Motor neuron (in vitro differentiated cells): ENCODE data around the gene CCDC69. TPM values are rescaled to one million over a fixed set of nuclear protein-coding genes. Genes with fewer than 3 reads are reported as not detected.
"Not testable (repeated sequence)": the region's sequence is repeated elsewhere in the genome, so short reads cannot be mapped to it uniquely, and the experiment has no call there.

ENCODE experiments used
- ATAC-seq, 8 experiments: fragments of 200-7000 bp; cut with Tn5 transposase; replicated peaks in 6 of 8; 2 replicates each; pipeline ENCODE4 v1.8.0; 2021; ENCODE audit warnings: mild to moderate bottlenecking in 8 of 8, moderate library complexity in 8 of 8
- H3K27ac ChIP-seq, 2 donors: fragments of 250-450 bp; sonication (Bioruptor Pico); 2 replicates each; pipeline ENCODE4 v1.9.0; 2021; ENCODE audit warnings: antibody characterized with exemption in 2 of 2, mild to moderate bottlenecking in 2 of 2, moderate library complexity in 1 of 2
- H3K4me1 ChIP-seq, 2 donors: fragments of 250-450 bp; sonication (Bioruptor Pico); replicated peaks in 1 of 2; 2 replicates each; pipeline ENCODE4 v1.6.1; 2021; ENCODE audit warnings: antibody characterized with exemption in 2 of 2, mild to moderate bottlenecking in 2 of 2, moderate library complexity in 1 of 2
- H3K4me3 ChIP-seq, 5 donors: fragments of 250-450 bp; sonication (Bioruptor Pico); 2 replicates each; pipeline ENCODE4 v1.9.0; 2021; ENCODE audit warnings: antibody characterized with exemption in 5 of 5, mild to moderate bottlenecking in 5 of 5, moderate library complexity in 4 of 5
- WGBS, 10 experiments: fragments of 450-650 bp; shearing (Covaris generic); methylation state at CpG; one replicate each; pipeline ENCODE4 v1.0.0; 2022; 5-methylcytosine and 5-hydroxymethylcytosine counted together
- in situ Hi-C, 9 experiments: fragments of 400-800 bp; cut with MboI; loops; one replicate each; pipeline ENCODE4 v1.15.0; 2021; ENCODE audit warnings: low sequenced_read_pairs in 9 of 9, low pct_unique_long_range_greater_than_20kb in 2 of 9; ENCODE audit not compliant: unreplicated experiment in 9 of 9
- total RNA-seq, 8 experiments: library from RNA; unstranded; fragments of 300-600 nt; gene quantifications; 2 replicates each; pipeline versions ENCODE4 v1.2.3 to v1.2.4, GENCODE V29; 2022

CCDC69 gene
- total RNA-seq, 8 experiments from 2014 or later, result 0.23 to 22.1 (median 1.1) TPM

DNA sequence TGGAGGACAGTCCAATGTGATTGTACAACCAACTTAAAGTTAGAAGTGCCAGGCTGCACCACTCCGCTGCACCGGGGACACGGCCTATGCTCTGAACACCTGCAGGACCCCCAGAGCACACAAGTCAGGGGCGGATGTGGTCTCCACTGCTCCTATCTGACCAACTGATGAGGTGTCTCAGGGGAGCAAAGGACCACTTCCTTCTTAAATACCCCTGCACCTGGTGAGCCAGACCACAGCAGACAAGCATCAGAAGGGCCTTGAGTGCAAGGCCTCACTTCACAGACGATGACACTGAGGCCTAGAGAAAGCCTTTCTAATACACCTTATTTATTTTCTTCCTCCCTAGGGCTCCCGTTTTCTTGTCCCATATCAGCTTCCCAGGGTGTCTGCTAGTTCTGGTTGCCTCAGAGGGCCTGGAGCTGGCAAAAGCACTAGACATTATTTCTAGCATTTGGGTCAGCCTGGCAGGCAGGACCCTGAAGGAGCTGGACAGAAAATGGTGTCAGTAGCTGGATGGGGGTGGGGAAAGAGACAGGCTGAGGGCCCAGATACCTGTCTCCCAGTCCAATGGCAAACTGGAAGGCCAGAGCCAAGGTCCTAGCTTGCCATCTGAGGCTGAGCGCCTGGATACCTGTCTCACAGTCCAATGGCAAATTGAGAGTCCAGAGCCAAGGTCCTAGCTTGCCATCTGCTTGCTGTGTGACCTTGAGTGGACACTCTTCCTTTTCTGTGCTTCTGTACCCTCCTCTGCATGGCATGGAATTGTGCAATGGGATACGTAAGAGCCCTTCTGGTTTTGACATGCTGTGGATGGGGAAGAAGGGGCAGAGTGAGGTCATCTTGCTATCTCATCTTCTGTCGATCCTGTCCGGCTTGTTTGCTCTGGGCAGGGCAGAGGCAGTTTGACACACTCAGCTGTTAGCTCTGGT lies 9.0 kb downstream of the CCDC69 start:
- H3K27ac ChIP-seq, result no peak overlapping the region
- ATAC-seq, result peak in 1 of 8 experiments; percentile 65
- in situ Hi-C loops, result no loop called here
- H3K4me1 ChIP-seq, result no peaks in the 10 kb centered on the region
- no peak overlapping the region for H3K4me3 ChIP-seq
- 40 to 100% (median 88%) methylated on average over 1 to 7 of the region's 10 CpGs; no CpG with 5 or more reads in 1 of the 10 experiments for WGBS, 10 experiments

DNA sequence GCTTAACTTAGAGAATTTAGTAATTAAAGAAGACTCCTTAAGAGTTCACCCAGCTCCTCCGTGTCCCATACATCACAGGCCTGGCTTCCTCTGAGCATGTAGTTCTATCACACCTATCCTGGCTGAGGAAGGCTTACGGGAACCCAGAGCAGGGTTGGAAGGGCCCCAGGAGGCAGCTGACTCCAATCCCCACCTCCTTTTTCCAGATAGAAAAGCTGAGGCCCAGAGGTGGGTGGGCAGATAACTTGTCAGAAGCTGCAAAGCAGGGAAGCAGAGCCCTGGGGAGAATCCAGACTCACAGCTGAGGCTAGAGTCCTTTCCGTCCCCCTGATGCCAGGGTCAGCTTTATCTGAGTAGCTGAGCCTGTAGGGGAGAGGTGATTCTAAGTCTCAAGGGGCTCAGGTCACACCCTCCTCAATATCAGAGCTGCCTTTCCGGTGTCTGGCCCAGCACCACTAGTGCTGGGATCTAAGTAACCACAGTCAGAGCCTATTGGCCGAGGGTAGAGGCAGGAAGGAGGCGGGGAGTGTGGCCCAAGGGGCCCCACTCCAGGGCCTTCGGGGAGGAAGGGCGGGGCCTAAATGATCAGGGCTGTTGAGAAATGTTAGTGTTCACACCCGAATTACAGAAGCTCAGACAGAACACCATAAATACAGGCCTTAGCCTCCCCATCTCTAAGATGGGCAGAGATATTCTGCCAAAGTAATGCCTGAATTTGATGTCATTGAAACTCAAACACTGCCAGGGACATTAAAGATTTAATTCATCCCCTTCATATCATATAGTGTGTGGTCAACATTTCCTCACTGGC lies 9.9 kb downstream of the CCDC69 start:
- in situ Hi-C loops, result no loop called here
- Histone ChIP-seq H3K4me3 (no peak overlapping the region), H3K27ac (no peak overlapping the region), H3K4me1 (no peaks in the 10 kb centered on the region)
- WGBS, 10 experiments, result 32 to 100% (median 71%) methylated on average over 1 to 5 of the region's 9 CpGs; no CpG with 5 or more reads in 4 of the 10 experiments
- ATAC-seq, result peak in 7 of 8 experiments; percentile 33 to 99 (median 65)

DNA sequence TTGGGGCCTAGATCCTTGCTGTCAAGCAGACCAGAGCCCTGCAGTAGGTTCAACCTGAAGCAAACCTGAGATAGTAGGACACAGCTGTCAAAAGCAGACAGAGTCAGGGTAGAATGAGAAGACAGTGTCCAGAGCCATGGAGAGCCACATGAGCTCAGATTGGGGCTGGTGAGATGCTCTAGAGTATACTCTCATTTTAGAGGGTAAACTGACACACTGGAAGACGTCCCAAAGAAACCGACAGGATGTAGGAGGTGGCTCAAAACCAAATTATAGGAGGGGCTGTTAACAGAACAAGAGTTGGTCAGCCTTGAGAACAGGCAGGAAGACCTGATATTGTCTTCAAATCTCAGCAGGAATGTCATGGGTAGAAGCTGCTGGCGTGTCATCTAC lies 11.5 kb downstream of the CCDC69 start:
- H3K27ac ChIP-seq, result no peak overlapping the region
- no peaks in the 10 kb centered on the region for H3K4me1 ChIP-seq

DNA sequence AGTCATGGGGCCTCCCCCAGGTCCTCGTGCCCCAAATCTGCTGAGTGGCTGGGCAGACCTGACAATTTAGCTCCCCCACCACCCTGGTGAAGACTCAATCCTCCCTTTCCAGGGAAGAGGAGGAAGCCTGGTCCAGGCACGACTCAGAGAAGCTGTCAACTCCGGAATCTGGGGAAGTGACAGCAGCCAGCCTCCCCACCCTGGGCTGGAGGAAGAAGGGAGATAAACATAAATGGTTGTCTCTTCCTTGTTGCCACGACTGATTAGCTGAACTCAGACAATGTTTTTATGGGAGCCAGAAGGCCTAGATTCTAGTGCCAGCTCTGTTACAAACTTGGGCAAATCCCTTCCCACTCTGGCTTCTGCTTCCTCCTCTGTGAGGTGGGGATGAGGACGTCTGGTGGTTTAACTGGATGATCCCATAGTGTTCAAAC lies 15.4 kb downstream of the CCDC69 start:
- Histone ChIP-seq H3K4me1 (no peaks in the 10 kb centered on the region), H3K27ac (no peak overlapping the region), H3K4me3 (no peak overlapping the region)
- in situ Hi-C loops, result no loop called here
- ATAC-seq, result no peak
- 21 to 67% (median 39%) methylated on average over 1 to 4 of the region's 5 CpGs; no CpG with 5 or more reads in 5 of the 10 experiments for WGBS, 10 experiments

More for the DNA sequence above, 11.5 kb downstream of the CCDC69 start:
- in situ Hi-C loops, result no loop called here
- no peak overlapping the region for H3K4me3 ChIP-seq
- ATAC-seq, result no peak
- 19 to 90% (median 52%) methylated on average over 1 to 3 of the region's 3 CpGs; no CpG with 5 or more reads in 2 of the 10 experiments for WGBS, 10 experiments

DNA sequence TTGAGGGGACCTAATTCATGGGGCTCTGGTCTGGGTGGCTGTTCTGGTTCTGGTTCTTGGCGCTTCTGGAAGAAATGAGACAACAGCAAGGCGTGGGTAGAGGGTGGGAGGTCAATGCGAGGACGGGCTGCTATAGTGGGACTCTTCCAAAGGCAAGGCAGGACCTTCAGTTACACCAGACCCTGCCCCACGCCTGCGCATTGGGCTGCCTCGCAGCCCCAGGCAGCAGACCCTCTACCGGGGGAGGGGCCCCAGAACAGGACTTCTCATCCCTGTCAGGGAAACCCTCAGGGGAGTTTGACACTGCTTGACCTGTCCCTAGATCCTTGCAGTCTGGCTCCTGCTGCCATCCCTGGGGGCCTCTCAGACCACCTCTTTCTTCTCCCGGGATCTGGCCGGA lies 18.5 kb downstream of the CCDC69 start:
- Histone ChIP-seq H3K4me3 (no peak overlapping the region), H3K4me1 (no peaks in the 10 kb centered on the region), H3K27ac (no peak overlapping the region)
- in situ Hi-C loops, result no loop called here
- ATAC-seq, result no peak
- WGBS, 10 experiments, result 20 to 77% (median 71%) methylated on average over 1 to 10 of the region's 10 CpGs; no CpG with 5 or more reads in 7 of the 10 experiments

DNA sequence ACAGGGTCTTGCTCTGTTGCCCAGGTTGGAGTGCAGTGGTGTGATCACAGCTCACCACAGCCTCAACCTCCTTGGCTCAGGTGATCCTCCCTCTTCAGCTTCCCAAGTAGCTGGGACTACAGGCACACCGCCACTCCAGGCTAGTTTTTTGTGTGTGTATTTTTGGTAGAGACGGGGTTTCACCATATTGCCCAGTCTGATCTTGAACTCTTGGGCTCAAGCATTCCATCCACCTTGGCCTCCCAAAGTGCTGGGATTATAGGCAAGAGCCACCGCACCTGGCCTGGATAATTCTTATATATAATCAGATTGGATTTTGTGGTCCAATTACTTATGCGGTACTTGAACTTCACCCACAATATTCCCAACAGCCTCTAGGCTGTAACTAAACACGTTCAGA lies 19.8 kb downstream of the CCDC69 start:
- in situ Hi-C loops, result no loop called here
- no peak overlapping the region for H3K27ac ChIP-seq
- no peaks in the 10 kb centered on the region for H3K4me1 ChIP-seq
- WGBS, 10 experiments, result 14 to 100% (median 91%) methylated on average over 1 to 5 of the region's 5 CpGs; no CpG with 5 or more reads in 2 of the 10 experiments
- no peak overlapping the region for H3K4me3 ChIP-seq
- no peak for ATAC-seq

DNA sequence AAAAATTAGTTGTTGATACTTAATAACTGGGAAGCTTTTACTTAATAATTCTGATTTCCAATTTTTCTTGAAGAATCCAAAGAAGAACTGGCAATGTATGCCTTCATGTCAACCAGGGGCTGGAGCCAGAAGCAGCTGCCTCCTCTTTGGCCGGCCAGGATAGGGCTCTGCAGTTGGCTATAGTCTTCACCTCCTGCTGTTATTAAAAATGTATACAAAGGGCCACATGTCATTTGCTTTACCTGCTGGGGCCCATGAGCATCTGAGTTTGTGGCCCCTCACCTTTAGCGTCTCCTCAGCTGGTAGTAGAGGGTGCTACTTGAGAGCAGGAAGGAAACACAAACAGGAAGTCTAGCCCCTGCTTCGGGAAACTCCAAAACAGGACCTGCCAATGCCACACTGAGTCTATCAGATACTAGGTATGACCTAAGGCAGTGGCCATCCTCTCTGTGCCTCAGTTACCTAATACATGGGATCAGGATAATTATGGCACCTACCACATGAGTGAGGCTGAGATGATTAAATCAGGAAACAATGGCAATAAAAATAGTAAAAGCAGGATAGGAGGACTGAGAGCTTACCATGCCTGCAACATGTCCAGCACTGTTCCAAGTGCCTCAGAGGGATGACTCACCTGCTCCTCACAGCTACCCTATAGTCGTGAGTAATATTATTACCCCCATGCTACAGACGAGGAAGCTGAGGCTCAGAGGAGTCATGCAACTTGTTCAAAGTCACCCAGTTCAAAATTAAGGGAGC lies 21.3 kb downstream of the CCDC69 start:
- Histone ChIP-seq H3K4me1 (no peaks in the 10 kb centered on the region), H3K27ac (no peak overlapping the region), H3K4me3 (no peak overlapping the region)
- WGBS, 10 experiments, result 0 to 100% (median 71%) methylated on average over 2 to 3 of the region's 5 CpGs; no CpG with 5 or more reads in 2 of the 10 experiments
- in situ Hi-C loops, result no loop called here
- peak in 1 of 8 experiments; percentile 68 for ATAC-seq

DNA sequence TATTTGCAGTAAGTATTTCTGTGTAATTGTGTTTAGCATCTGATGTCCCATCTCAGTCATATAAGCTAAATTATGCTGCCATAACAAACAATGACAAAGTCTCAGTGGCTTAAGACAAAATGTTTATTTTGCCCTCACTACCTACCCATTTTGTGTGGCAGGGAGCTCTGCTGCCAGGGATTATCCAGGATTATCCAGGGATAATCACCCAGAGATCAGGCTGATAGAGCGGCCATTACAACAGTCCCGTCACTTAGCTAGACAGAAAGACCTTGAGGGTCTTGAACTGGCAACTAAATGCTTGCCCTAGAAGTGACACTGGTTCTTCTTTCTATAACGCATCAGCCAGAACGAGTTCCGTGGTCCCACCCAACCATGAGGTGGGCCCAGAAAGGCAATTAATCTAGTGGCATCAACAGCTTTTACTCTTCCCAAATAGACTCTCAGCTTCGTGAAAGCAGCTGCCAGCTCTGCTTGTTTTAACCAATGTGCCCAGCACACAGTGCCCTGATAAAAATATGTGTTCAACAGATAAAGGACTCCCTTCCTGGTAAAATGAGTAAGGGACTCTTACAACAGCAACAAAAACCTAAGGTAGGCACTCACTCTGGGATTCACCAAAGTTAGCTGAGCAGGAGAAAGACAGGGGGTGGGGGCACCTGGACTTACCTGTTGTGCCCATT lies 22.8 kb downstream of the CCDC69 start:
- H3K27ac ChIP-seq, result no peak overlapping the region
- ATAC-seq, result no peak
- in situ Hi-C loops, result no loop called here
- no peak overlapping the region for H3K4me3 ChIP-seq
- WGBS, 10 experiments, result 58 to 100% (median 72%) methylated on average over 1 to 6 of the region's 6 CpGs; no CpG with 5 or more reads in 2 of the 10 experiments
- H3K4me1 ChIP-seq, result no peaks in the 10 kb centered on the region

DNA sequence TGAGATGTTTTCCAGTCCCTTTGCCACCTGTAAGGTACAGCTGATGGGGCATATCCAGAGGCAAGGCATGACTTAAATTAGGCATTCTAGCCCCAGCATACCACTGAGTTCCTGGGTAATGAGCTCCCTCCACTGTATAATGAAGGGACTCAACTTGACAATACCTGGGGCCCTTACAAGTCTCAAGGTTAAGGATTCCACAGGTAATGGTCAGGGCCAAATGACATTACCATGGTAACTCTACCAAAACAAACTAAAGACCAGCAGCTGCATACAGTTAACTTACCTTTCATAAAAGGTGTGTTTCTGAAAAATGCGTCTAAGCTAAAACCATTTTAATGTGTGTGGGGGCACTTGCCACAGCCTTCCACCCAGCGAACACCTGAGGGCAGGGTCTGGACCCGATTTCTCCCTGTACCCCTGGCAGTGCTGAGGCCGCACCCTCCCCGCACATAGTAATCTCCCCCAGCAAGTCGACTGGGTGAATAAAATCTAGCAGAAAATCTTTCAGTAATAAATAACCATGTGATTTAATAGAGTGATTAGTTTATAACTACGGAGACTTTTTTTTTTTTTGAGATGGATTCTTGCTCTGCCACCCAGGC lies 24.2 kb downstream of the CCDC69 start:
- no peak overlapping the region for H3K4me3 ChIP-seq
- no peak overlapping the region for H3K27ac ChIP-seq
- 18 to 100% (median 64%) methylated on average over 1 to 7 of the region's 7 CpGs; no CpG with 5 or more reads in 1 of the 10 experiments for WGBS, 10 experiments
- no peaks in the 10 kb centered on the region for H3K4me1 ChIP-seq
- ATAC-seq, result no peak
- in situ Hi-C loops, result no loop called here

DNA sequence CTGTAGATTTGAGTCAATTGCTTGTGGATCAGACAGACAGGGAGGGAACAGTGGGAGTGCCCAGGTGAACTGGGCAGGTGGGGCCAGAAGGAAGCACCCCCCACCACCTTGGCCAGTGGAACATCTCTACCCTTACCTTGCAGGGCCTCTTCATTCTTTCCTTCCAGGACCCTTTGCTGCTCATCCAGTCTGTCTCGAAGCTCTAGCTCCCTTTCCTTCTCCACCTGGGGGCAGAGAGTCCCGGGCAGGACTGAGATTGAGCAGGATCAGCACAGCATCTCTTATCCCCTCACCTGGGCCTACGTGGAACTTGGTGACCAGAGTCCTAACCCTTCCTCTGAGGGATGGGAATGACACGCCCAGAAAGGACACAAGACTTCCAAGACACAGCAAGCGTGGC lies 25.0 kb downstream of the CCDC69 start:
- 22 to 100% (median 61%) methylated on average over 1 to 4 of the region's 5 CpGs; no CpG with 5 or more reads in 2 of the 10 experiments for WGBS, 10 experiments
- Histone ChIP-seq H3K4me3 (no peak overlapping the region), H3K4me1 (no peaks in the 10 kb centered on the region), H3K27ac (no peak overlapping the region)
- in situ Hi-C loops, result no loop called here
- ATAC-seq, result no peak

DNA sequence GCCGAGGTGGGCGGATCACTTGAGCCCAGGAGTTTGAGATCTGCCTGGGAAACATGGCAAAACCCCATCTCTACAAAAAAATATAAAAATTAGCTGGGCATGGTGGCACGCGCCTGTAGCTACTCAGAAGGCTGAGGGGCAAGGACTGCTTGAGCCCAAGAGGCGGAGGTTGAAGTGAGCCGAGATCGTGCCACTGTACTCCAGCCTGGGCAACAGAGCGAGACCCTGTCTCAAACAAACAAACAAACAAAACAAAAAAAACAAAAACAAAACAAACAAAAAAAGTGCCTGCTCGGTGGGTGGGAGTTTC lies 26.6 kb downstream of the CCDC69 start:
- 33 to 100% (median 86%) methylated on average over 1 to 9 of the region's 9 CpGs for WGBS, 10 experiments
- H3K27ac ChIP-seq, H3K4me3 ChIP-seq, H3K4me1 ChIP-seq, ATAC-seq, in situ Hi-C loops: not testable (repeated sequence)
